Stimulated activated naive B cell treated with anti-CD40 and anti-IgM and Interleukin-4, amounts not matched to agents 10 μg/mL and 1 μg/mL and 100 μg/mL, for 72 hours (primary cell): Measurements from ENCODE around the gene CDK13.
"Not testable (repeated sequence)": the region's sequence is repeated elsewhere in the genome, so short reads cannot be mapped to it uniquely, and the experiment has no call there.

ENCODE experiments used
- ATAC-seq, 2 donors: fragments of 150-1000 bp; cut with Tn5 transposase; replicated peaks; 2 replicates each; pipeline ENCODE4 v1.10.0; 2021; ENCODE audit warnings: moderate library complexity in 1 of 2
- DNase-seq: peaks from one replicate; pipeline ENCODE4 v3.0.0; 2021
- H3K27ac Mint-ChIP-seq: one replicate; pipeline ENCODE4 v1.8.0; 2022; ENCODE audit warnings: mild to moderate bottlenecking, mixed read lengths
- H3K27me3 Mint-ChIP-seq, 2 donors: one replicate each; pipeline ENCODE4 v1.8.0; 2022; ENCODE audit warnings: mixed read lengths in 2 of 2
- H3K36me3 Mint-ChIP-seq, 2 donors: one replicate each; pipeline ENCODE4 v1.8.0; 2022; ENCODE audit warnings: mixed read lengths in 2 of 2, mild to moderate bottlenecking in 1 of 2
- H3K4me1 Mint-ChIP-seq, 2 donors: one replicate each; pipeline ENCODE4 v1.8.0; 2022; ENCODE audit warnings: mixed read lengths in 2 of 2, mild to moderate bottlenecking in 1 of 2
- H3K4me3 Mint-ChIP-seq, 2 donors: one replicate each; pipeline ENCODE4 v1.8.0; 2022; ENCODE audit warnings: mild to moderate bottlenecking in 2 of 2, mixed read lengths in 2 of 2, moderate library complexity in 1 of 2
- H3K9me3 Mint-ChIP-seq, 2 donors: one replicate each; pipeline ENCODE4 v1.8.0; 2022; ENCODE audit warnings: mixed read lengths in 2 of 2, mild to moderate bottlenecking in 1 of 2

The CDK13 gene

GRCh38 chr7:40118201-40118600, 168.1 kb downstream of the CDK13 start:
- H3K4me1 Mint-ChIP-seq, H3K9me3 Mint-ChIP-seq, H3K27ac Mint-ChIP-seq, H3K4me3 Mint-ChIP-seq, ATAC-seq, H3K27me3 Mint-ChIP-seq, DNase-seq: not testable (repeated sequence)
- peaks cover 0 to 15% of the 10 kb centered on the region in 2 donors for H3K36me3 Mint-ChIP-seq

DNA sequence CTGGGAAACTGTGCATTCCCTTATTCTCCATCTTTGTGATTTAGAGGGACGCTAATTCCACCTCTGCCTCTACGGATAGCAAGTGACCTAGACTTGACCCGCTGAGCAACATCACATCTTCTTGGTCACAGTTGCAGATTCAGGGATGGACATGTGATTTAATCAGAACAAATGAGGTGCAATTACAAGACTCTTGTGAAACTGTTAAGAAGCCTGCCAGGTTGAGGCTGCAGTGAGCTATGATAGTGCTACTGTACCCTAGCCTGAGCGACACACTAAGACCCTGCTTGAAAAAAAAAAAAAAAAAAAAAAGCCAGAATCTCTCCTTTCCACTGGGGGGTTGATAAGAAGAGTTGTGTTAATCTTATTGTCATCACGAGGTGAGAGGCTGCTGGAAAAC, 170.0 kb downstream of the CDK13 start:
- H3K9me3 Mint-ChIP-seq = no peaks in the 10 kb centered on the region
- DNase-seq (no peak), ATAC-seq (no peak)
- H3K36me3 Mint-ChIP-seq = peaks cover 4 to 16% of the 10 kb centered on the region in 2 donors
- peaks cover 0 to 3% of the 10 kb centered on the region in 2 donors for H3K4me1 Mint-ChIP-seq
- H3K27ac Mint-ChIP-seq = no peak overlapping the region
- H3K27me3 Mint-ChIP-seq = no peaks in the 10 kb centered on the region
- H3K4me3 Mint-ChIP-seq = no peak overlapping the region

DNA sequence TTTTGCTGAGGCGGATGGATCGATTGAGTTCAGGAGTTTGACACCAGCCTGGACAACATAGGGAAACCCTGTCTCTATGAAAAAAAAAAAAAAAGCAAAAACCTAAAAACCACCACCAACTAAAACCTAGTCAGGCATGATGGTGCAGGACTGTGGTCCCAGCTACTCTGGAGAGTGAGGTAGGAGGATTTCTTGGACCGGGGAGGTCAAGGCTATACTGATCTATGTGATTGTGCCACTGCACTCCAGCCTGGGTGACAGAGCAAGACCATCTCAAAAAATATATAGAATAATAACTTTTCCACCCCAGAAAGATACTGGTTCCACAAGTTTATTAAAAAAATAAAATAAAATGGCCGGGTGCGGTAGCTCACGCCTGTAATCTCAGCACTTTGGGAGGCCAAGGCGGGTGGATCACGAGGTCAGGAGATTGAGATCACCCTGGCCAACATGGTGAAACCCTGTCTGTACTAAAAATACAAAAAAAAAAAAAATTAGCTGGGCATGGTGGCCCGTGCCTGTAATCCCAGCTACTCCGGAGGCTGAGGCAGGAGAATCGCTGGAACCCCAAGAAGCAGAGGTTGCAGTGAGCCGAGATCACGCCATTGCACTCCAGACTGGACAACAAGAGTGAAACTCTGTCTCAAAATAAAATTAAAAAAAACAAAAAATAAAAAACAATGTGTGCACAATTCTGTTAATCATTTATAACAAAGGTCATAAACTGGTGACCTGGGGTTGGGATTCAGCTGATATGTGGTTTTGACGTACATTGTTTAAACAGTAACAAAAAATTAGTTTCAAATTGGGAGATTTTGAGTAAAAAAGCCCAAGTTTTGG, 172.3 kb downstream of the CDK13 start:
- not testable (repeated sequence) for H3K27me3 Mint-ChIP-seq, H3K4me1 Mint-ChIP-seq, H3K36me3 Mint-ChIP-seq, H3K27ac Mint-ChIP-seq, DNase-seq, ATAC-seq, H3K9me3 Mint-ChIP-seq, H3K4me3 Mint-ChIP-seq

- Mint-ChIP-seq H3K27me3 (no peaks in the 10 kb centered on the region), H3K9me3 (no peaks in the 10 kb centered on the region), H3K27ac (no peak overlapping the region), H3K36me3 (peaks cover 8 to 11% of the 10 kb centered on the region in 2 donors), H3K4me1 (peaks cover 2 to 4% of the 10 kb centered on the region in 2 donors), H3K4me3 (no peak overlapping the region)
- no peak for ATAC-seq
- DNase-seq = no peak
Observed at GRCh38 chr7:40122940-40123254, 172.8 kb downstream of the CDK13 start.

DNA sequence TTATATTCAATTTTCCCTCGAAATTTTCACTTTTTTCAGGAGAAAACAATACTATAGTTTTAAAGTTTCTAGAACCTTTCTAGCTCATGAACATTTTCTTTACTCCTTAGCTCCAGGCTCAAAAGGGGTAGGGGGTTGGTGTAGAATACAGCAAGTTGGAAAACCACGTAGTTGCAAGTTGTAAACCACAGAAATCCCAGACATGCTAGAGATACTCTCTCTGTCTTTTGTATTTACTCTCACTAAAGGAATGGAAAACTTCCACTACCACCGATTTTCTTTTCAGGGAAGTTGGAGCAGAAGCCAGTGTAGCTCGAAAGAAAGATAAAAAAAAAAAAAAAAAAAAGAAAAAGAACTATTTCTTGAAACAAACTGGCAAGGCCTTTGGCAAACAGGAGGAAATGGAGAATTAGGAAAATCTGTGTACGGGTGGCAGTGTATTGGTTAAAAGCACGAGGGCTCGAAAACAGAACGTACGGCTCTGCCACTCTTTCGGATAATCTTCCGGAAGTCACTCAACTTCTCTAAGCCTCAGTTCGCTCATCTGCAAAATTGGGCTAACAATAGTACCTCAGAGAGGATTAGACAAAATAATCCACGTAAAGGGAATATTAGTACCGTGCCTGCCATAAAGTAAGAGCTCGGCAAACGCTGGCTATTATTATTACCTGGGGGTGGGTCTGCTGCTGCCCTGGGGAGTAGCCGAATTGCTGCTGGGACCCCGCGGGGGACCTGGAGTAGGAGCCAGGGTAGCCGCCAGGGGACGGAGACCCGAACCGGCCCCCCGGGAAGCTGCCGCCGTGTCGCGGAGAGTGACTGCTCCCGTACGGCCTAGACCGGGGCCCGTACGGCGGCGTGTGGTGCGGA, 183.7 kb downstream of the CDK13 start:
- Mint-ChIP-seq H3K4me3 (peak overlapping the region; percentile 91 to 92), H3K27me3 (peaks cover 0 to 8% of the 10 kb centered on the region in 2 donors), H3K4me1 (peaks cover 8 to 22% of the 10 kb centered on the region in 2 donors), H3K36me3 (peaks cover 3 to 7% of the 10 kb centered on the region in 2 donors), H3K9me3 (peaks cover 0 to 4% of the 10 kb centered on the region in 2 donors), H3K27ac (peak overlapping the region; percentile 98)
- peak; percentile 70 to 72 for ATAC-seq
- DNase-seq = no peak

- H3K27me3 Mint-ChIP-seq = peaks cover 3 to 12% of the 10 kb centered on the region in 2 donors
- DNase-seq (peak; percentile 82), ATAC-seq (peak; percentile 88 to 89)
- H3K36me3 Mint-ChIP-seq = peaks cover 0 to 4% of the 10 kb centered on the region in 2 donors
- peaks cover 5 to 14% of the 10 kb centered on the region in 2 donors for H3K4me1 Mint-ChIP-seq
- H3K27ac Mint-ChIP-seq = peak within 1 kb of the TSS; percentile 98
- peak within 1 kb of the TSS; percentile 91 to 92 for H3K4me3 Mint-ChIP-seq
- peaks cover 0 to 4% of the 10 kb centered on the region in 2 donors for H3K9me3 Mint-ChIP-seq
Observed at GRCh38 chr7:40134428-40135316, 184.6 kb downstream of the CDK13 start, which contains the start of the genes MPLKIP and SUGCT. Gene MPLKIP, minus strand, starts transcription at chr7:40134622. Its CDS starts 55 bp downstream, at chr7:40134567. Gene SUGCT, plus strand, starts transcription at chr7:40135005.

DNA sequence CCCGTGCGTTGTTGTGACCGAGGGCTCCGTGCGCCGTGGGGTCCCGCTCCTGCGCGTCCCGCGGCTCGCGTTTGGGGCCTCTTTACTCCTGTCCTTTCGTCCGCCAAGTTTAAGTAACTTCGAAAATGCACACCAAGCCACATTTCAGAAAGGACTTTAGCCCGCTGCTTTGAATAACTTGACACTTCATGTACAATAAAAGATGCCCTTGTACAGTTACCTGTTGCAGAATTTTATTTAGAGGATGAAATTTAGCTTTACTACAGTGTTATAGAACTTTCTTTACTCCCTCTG, 185.2 kb downstream of the CDK13 start:
- ATAC-seq (no peak), DNase-seq (no peak)
- Mint-ChIP-seq H3K27me3 (peaks cover 4 to 14% of the 10 kb centered on the region in 2 donors), H3K27ac (peak overlapping the region; percentile 56), H3K36me3 (peaks cover 0 to 4% of the 10 kb centered on the region in 2 donors), H3K9me3 (peaks cover 0 to 4% of the 10 kb centered on the region in 2 donors), H3K4me3 (peak overlapping the region; percentile 91 to 92), H3K4me1 (peaks cover 5 to 13% of the 10 kb centered on the region in 2 donors)

DNA sequence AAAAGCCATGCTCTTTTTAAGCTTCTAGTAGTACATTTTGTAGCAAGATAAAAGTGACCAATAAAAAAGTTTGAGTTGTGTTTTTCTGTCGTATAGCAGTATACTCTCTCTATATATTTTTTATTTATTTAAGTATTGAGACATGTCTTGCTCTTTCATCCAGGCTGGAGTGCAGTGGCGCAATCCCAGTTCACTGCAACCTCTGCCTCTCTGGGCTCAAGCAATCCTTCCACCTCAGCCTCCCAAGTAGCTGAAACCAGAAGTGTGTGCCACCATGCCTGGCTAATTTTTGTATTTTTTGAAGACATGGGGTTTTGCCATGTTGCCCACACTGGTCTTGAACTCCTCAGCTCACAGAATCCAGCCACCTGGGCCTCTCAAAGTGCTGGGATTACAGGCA, 187.5 kb downstream of the CDK13 start:
- no peak for ATAC-seq
- Mint-ChIP-seq H3K27me3 (peaks cover 10 to 27% of the 10 kb centered on the region in 2 donors), H3K36me3 (no peaks in the 10 kb centered on the region), H3K4me3 (no peak overlapping the region), H3K4me1 (peaks cover 0 to 2% of the 10 kb centered on the region in 2 donors), H3K9me3 (peaks cover 0 to 4% of the 10 kb centered on the region in 2 donors), H3K27ac (no peak overlapping the region)
- DNase-seq = no peak

DNA sequence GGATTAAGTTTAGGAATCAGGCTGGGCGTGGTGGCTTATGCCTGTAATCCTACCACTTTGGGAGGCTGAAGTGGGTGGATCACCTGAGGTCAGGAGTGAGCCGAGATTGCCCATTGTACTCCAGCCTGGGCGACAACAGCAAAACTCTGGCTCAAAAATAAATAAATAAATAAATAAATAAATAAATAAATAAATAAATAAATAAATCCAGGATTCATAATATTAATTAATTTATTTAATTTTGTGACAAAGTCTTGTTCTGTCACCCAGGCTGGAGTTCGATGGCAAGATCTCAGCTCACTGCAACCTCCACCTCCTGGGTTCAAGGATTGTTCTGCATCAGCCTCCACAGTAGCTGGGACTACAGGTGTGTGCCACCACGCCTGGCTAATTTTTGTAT, 188.9 kb downstream of the CDK13 start:
- Mint-ChIP-seq H3K27me3 (peaks cover 14 to 34% of the 10 kb centered on the region in 2 donors), H3K36me3 (no peaks in the 10 kb centered on the region), H3K9me3 (peaks cover 0 to 4% of the 10 kb centered on the region in 2 donors), H3K27ac (no peak overlapping the region), H3K4me1 (no peaks in the 10 kb centered on the region), H3K4me3 (no peak overlapping the region)
- DNase-seq (no peak), ATAC-seq (no peak)

DNA sequence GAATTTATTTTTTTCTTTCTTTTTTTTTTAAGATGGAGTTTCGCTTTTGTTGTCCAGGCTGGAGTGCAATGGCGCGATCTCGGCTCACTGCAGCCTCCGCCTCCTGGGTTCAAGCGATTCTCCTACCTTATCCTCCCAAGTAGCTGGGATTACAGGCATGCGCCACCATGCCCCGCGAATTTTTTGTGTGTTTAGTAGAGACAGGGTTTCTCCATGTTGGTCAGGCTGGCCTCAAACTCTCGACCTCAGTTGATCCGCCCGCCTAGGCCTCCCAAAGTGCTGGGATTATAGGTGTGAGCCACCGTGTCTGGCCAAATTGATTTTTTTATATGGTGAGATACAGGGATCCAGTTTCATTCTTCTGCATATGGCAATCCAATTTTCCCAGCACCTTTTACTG, 189.8 kb downstream of the CDK13 start:
- DNase-seq, H3K4me1 Mint-ChIP-seq, H3K27ac Mint-ChIP-seq, ATAC-seq, H3K9me3 Mint-ChIP-seq, H3K36me3 Mint-ChIP-seq, H3K4me3 Mint-ChIP-seq: not testable (repeated sequence)
- H3K27me3 Mint-ChIP-seq = peaks cover 18 to 34% of the 10 kb centered on the region in 2 donors

DNA sequence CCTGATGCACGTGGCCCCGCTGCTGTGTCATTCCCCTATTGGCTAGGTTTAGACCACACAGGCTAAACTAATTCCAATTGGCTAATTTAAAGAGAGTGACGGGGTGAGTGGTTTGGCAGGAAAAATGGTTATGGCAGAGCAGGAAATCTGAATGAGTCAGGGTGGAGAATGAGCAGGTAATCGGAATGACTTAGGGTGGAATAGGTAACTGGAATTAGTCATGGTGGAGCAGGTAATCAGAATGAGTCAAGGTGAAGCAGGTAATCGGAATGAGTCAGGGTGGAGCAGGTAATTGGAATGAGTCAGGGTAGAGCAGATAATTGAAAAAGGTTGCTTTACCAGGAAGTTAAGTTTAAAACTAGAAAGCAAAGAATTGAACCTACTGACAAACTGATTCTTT, 191.9 kb downstream of the CDK13 start:
- ATAC-seq, H3K27ac Mint-ChIP-seq, H3K4me1 Mint-ChIP-seq, H3K9me3 Mint-ChIP-seq, DNase-seq, H3K4me3 Mint-ChIP-seq, H3K36me3 Mint-ChIP-seq: not testable (repeated sequence)
- peaks cover 22 to 34% of the 10 kb centered on the region in 2 donors for H3K27me3 Mint-ChIP-seq

DNA sequence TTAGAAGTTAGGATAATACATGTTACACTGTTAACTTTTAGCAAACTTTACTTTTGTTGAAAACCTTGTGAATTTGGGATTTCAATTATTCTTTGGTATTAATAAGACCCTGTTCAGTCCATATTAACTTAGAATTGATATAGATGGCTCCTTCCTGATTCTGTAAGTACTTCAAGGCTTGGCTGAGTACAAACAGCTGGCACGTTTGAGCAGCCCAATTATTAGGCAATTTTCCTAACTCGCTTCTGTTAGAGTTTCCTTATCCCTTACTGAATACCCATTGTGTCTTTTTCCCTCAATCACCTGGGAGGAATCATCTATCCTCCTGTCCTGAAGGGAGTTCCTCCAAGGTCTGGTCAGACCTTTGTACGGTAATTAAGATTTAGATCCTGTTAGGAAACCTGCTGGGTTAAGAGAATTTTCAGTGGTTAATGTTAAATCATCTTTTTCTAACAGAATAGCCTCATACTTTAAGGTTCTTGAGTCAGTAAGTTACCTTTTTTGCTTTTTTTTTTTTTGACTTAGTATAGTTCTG, 195.6 kb downstream of the CDK13 start:
- DNase-seq, ATAC-seq: not testable (repeated sequence)
- H3K27me3 Mint-ChIP-seq = peaks cover 26 to 28% of the 10 kb centered on the region in 2 donors

GRCh38 chr7:40147371-40148246, 197.6 kb downstream of the CDK13 start:
- DNase-seq = no peak
- H3K27ac Mint-ChIP-seq = no peak overlapping the region
- H3K27me3 Mint-ChIP-seq = peaks cover 13 to 22% of the 10 kb centered on the region in 2 donors
- no peak overlapping the region for H3K4me3 Mint-ChIP-seq
- no peak for ATAC-seq
- H3K36me3 Mint-ChIP-seq = peaks cover 2 to 5% of the 10 kb centered on the region in 2 donors
- no peaks in the 10 kb centered on the region for H3K4me1 Mint-ChIP-seq
- H3K9me3 Mint-ChIP-seq = no peaks in the 10 kb centered on the region

More for the DNA sequence above, 195.6 kb downstream of the CDK13 start:
- not testable (repeated sequence) for H3K27ac Mint-ChIP-seq, H3K9me3 Mint-ChIP-seq, H3K4me3 Mint-ChIP-seq, H3K36me3 Mint-ChIP-seq, H3K4me1 Mint-ChIP-seq
